Fibroblast of mammary gland (primary cell): ENCODE data around the gene RIC1.
"Not testable (repeated sequence)": the region's sequence is repeated elsewhere in the genome, so short reads cannot be mapped to it uniquely, and the experiment has no call there.

Source experiments
- DNase-seq: peaks from one replicate; pipeline ENCODE4 v3.0.0-alpha.2; 2010; ENCODE audit warnings: low read depth
- H3K4me3 ChIP-seq: 2 replicates; pipeline ENCODE4 v1.5.1; 2011; ENCODE audit warnings: low read depth, mild to moderate bottlenecking, low read length, moderate library complexity; ENCODE audit not compliant: control insufficient read depth
- TF ChIP-seq, protein P1 (sequence below): conservative IDR thresholded peaks from 2 replicates; pipeline ENCODE4 v1.5.1; 2011; ENCODE audit warnings: low read depth, low read length, inconsistent platforms; ENCODE audit not compliant: control insufficient read depth, insufficient read depth

Gene RIC1

DNA sequence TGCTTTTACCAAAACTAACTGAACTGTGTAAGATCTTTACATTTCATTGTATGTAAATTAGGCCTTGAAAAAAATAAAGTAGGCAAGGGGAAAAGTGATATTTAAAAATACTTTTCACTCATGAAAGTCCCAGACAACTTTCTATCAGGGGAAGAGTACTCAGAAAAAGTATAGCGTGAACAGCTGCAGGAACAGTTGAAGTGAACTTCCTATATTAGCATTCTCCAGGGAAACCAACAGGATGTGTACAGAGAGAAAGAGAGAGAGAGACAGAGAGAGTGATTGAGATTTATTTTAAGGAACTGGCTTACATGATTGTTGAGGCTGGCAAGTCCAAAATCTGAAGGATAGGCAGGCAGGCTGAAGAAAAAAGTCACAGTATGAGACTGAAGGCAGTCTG is 162.0 kb downstream of the RIC1 start:
- no peak overlapping the region for H3K4me3 ChIP-seq
- DNase-seq: no peak
- TF ChIP-seq, protein P1, sequence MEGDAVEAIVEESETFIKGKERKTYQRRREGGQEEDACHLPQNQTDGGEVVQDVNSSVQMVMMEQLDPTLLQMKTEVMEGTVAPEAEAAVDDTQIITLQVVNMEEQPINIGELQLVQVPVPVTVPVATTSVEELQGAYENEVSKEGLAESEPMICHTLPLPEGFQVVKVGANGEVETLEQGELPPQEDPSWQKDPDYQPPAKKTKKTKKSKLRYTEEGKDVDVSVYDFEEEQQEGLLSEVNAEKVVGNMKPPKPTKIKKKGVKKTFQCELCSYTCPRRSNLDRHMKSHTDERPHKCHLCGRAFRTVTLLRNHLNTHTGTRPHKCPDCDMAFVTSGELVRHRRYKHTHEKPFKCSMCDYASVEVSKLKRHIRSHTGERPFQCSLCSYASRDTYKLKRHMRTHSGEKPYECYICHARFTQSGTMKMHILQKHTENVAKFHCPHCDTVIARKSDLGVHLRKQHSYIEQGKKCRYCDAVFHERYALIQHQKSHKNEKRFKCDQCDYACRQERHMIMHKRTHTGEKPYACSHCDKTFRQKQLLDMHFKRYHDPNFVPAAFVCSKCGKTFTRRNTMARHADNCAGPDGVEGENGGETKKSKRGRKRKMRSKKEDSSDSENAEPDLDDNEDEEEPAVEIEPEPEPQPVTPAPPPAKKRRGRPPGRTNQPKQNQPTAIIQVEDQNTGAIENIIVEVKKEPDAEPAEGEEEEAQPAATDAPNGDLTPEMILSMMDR: no peak

DNA sequence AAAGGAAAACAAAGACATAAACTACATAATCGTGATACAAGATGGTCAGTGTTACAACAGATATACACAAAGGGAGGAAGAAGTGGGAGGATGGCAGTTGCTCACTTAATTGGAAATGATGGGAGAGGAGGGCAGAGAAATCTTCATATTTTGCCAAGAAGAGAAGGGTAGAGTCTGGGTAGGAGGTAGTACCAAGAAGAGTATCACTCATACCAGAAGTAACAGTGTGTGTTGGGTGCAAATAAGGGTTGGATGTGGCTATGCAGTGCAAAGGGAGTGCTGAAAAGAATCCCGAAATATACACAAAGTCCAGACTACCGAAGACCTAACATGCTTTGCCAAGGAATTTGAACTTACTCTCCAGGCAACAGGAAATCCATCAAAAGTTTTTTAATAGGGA is 163.0 kb downstream of the RIC1 start:
- TF ChIP-seq, protein P1: no peak
- no peak overlapping the region for H3K4me3 ChIP-seq
- no peak for DNase-seq

GRCh38 chr9:5793812-5794211 is 164.9 kb downstream of the RIC1 start:
- no peak overlapping the region for H3K4me3 ChIP-seq
- TF ChIP-seq, protein P1: no peak
- DNase-seq: no peak

- H3K4me3 ChIP-seq: no peak overlapping the region
- DNase-seq: no peak
- TF ChIP-seq, protein P1: no peak
Observed at GRCh38 chr9:5796298-5796697, 167.4 kb downstream of the RIC1 start.

- no peak overlapping the region for H3K4me3 ChIP-seq
- TF ChIP-seq, protein P1: no peak
- DNase-seq: no peak
Observed at GRCh38 chr9:5798581-5798980, 169.7 kb downstream of the RIC1 start.

DNA sequence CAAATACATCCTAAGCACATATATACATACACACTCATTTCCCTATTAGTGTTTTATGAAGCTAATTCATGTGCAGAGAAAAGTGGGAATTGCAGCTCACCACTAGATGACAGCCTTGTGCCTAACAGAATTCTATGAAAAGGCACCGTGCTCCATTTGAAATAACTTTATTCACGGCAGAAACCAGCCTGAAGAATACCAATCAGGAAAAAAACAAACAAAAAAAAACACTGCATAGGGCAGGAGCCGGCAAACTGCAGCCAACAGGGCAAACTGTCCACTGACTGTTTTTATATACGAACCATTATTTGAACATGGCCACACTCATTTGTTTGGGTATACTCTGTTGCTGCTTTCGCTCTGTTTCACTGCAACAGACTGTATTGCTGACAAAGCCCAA is 170.4 kb downstream of the RIC1 start:
- TF ChIP-seq, protein P1: peak; percentile 94
- H3K4me3 ChIP-seq: no peak overlapping the region
- peak; percentile 57 for DNase-seq

DNA sequence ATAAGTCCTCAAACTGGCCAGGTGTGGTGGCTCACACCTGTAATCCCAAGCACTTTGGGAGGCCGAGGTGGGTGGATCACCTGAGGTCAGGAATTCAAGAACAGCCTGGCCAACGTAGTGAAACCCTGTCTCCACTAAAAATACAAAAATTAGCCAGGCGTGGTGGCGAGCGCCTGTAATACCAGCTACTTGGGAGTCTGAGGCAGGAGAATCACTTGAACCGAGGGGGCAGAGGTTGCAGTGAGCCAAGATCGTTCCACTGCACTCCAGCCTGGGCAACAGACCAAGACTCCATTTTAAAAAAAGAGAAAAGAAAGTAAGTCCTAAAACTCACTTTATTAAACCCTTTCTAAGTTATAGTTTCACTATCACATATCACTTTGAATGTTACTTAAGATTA is 171.5 kb downstream of the RIC1 start:
- DNase-seq, H3K4me3 ChIP-seq: not testable (repeated sequence)
